ENCODE measurements around the gene STK32B.

DNA sequence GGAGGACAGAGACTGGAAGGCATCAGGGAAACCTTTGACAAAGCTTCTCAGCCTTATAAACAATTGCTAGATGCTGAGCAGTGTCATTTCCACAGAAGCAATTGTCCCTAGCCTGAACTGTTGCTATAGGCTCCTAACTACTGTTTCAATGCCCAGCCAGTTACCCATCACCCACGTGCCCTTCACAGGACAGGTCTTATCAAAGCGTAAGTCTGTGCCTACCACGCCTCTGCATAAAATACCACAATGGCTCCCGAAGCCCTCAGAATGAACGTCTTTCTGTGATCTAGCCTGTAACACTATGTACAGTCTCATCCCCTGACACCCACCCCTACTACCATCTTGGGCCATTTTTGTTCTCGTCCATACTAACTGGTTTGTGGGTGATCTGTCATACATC is 134.3 kb downstream of the STK32B start:
- TF ChIP-seq RNF2 (IDR thresholded peaks at IDR 0.05) (no peak), HDGF (IDR thresholded peaks at IDR 0.05) (no peak), SMARCC2 (IDR thresholded peaks at IDR 0.05; ENCODE audit: low read depth) (no peak), JUND (IDR thresholded peaks at IDR 0.05; ENCODE audit: borderline replicate concordance, low read depth, low read length) (no peak), JUND (tag; IDR thresholded peaks at IDR 0.05; ENCODE audit: borderline replicate concordance, low read depth, low read length) (no peak), TRIM24 (IDR thresholded peaks at IDR 0.05) (no peak), POLR2A (conservative IDR thresholded peaks at IDR 0.05) (no peak), PTTG1 (tag; IDR thresholded peaks at IDR 0.05; ENCODE audit: low read depth) (no peak), BHLHE40 (IDR thresholded peaks at IDR 0.05; ENCODE audit: low read length) (no peak), SMARCB1 (IDR thresholded peaks at IDR 0.05; ENCODE audit: insufficient read length, low read depth) (no peak)
